Dendritic cell treated with granulocyte-macrophage colony-stimulating factor and Interleukin-4, amounts not matched to agents 40 ng/mL and 50 ng/mL, for 4 days (primary cell): ENCODE measurements around the gene SMARCC1.
"Not testable (repeated sequence)": the region's sequence is repeated elsewhere in the genome, so short reads cannot be mapped to it uniquely, and the experiment has no call there.

ENCODE experiments used
- H3K27ac Mint-ChIP-seq: one replicate; pipeline ENCODE4 v1.8.0; 2022; ENCODE audit warnings: mild to moderate bottlenecking, mixed read lengths
- H3K27me3 Mint-ChIP-seq: one replicate; pipeline ENCODE4 v1.8.0; 2022; ENCODE audit warnings: mild to moderate bottlenecking, mixed read lengths
- H3K36me3 Mint-ChIP-seq: one replicate; pipeline ENCODE4 v1.8.0; 2022; ENCODE audit warnings: low read depth, mixed read lengths
- H3K4me1 Mint-ChIP-seq: one replicate; pipeline ENCODE4 v1.8.0; 2022; ENCODE audit warnings: low read depth, mixed read lengths
- H3K4me3 Mint-ChIP-seq: one replicate; pipeline ENCODE4 v1.8.0; 2022; ENCODE audit warnings: mild to moderate bottlenecking, moderate library complexity, mixed read lengths
- H3K9me3 Mint-ChIP-seq: one replicate; pipeline ENCODE4 v1.8.0; 2022; ENCODE audit warnings: mixed read lengths
- intact Hi-C: fragments of 100-400 bp; cut with micrococcal nuclease; formaldehyde crosslinking; loops from one replicate; pipeline ENCODE4 v1.15.0; 2022

The SMARCC1 gene

DNA sequence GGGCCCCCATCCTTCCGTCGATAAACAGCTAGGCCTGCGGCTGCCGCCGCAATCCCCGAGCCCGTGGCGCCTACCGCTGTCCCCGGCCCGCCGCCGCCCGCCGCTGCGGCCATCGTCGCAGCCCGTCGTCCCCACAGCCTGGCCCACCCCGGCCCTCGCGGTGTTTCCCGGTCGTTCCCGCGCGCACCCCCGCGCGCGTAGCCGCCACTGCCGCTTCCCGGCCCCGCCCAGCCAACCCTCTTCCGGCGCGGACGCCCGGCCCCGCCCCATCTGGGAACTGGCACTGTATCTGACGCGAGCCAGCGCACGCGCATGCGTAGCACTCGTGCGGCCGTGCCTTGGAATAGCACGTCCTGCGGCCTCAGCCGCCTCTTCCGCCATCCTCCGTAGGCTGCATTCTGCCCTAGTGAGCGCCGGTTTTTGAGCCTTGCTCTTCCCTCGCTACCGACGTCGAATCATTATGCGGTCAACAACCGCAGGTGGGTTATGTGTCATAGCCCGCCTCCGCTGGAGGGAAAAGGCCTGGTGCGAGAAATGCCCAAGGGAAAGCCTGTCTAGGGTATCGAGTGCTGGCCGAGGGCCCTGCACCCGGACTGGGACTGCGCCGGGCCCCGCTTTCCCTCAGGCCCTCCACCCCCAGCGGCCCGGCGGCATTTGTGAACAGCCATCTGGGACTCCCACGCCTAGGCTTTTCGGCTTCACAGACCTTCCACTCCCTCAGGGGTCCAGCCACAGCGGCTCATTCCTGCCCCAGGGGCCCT is at the start of gene SMARCC1:
TSS of gene SMARCC1 (minus strand) at position 209 of the 761 bp plus-strand sequence. CDS start at position 113, 96 bp downstream.
- Mint-ChIP-seq H3K9me3 (no peaks in the 10 kb centered on the region), H3K27ac (peak within 1 kb of the TSS; percentile 95), H3K4me1 (peaks cover 5% of the 10 kb centered on the region), H3K36me3 (peaks cover 8% of the 10 kb centered on the region), H3K27me3 (no peaks in the 10 kb centered on the region), H3K4me3 (peak within 1 kb of the TSS; percentile 92)
- intact Hi-C loops: loop anchor here (1.0 to 10.0 kb wide), 2 partner anchors 7 to 397 kb away; partner anchors contain the start of gene PTPN23

DNA sequence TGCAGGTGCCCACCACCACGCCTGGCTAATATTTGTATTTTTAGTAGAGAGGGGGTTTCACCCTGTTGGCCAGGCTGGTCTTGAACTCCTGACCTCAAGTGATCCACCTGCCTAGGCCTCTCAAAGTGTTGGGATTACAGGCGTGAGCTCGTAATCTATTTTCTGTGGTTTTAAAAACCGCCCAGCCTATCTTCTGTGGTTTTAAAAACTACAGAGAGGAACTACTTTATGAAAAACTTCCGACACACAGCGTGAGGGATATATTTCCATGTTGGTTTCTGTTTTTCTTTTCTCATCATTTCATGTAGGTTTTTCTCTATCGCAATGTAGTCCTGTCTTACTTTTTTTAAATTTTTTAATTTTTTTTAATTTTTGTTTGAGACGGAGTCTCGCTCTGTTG is 47.8 kb upstream of the SMARCC1 start:
- peaks cover 29% of the 10 kb centered on the region for H3K4me1 Mint-ChIP-seq

DNA sequence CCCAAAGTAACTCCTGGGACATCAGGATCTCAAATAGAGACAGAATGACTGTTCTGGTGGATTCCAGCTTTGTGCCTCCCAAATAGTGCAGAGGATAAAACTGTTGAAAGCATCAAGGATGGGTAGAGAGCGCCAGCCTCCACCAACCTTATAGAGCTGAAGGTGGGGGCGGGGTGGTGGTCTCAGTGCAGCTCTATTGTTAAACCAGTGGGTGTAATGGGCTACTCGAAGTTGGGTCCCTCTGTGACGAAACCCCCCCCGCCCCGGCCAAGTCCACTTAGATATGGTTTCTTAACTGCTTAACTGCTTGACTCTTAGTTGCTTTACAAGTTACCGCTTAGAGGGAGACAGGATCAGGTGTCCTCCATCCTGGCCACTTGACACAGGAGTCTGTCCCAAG is 43.9 kb upstream of the SMARCC1 start:
- H3K4me3 Mint-ChIP-seq: peak overlapping the region; percentile 86
- H3K9me3 Mint-ChIP-seq: no peaks in the 10 kb centered on the region
- H3K27me3 Mint-ChIP-seq: no peaks in the 10 kb centered on the region
- H3K27ac Mint-ChIP-seq: peak overlapping the region; percentile 86
- H3K4me1 Mint-ChIP-seq: peaks cover 31% of the 10 kb centered on the region
- intact Hi-C loops: loop anchor here (2.0 kb wide), 1 partner anchor 165 kb away; no protein-coding TSS in a partner anchor
- H3K36me3 Mint-ChIP-seq: peaks cover 61% of the 10 kb centered on the region

More for the DNA sequence above, 47.8 kb upstream of the SMARCC1 start:
- H3K36me3 Mint-ChIP-seq: peaks cover 88% of the 10 kb centered on the region
- H3K4me3 Mint-ChIP-seq, H3K27me3 Mint-ChIP-seq, intact Hi-C loops, H3K9me3 Mint-ChIP-seq, H3K27ac Mint-ChIP-seq: not testable (repeated sequence)

DNA sequence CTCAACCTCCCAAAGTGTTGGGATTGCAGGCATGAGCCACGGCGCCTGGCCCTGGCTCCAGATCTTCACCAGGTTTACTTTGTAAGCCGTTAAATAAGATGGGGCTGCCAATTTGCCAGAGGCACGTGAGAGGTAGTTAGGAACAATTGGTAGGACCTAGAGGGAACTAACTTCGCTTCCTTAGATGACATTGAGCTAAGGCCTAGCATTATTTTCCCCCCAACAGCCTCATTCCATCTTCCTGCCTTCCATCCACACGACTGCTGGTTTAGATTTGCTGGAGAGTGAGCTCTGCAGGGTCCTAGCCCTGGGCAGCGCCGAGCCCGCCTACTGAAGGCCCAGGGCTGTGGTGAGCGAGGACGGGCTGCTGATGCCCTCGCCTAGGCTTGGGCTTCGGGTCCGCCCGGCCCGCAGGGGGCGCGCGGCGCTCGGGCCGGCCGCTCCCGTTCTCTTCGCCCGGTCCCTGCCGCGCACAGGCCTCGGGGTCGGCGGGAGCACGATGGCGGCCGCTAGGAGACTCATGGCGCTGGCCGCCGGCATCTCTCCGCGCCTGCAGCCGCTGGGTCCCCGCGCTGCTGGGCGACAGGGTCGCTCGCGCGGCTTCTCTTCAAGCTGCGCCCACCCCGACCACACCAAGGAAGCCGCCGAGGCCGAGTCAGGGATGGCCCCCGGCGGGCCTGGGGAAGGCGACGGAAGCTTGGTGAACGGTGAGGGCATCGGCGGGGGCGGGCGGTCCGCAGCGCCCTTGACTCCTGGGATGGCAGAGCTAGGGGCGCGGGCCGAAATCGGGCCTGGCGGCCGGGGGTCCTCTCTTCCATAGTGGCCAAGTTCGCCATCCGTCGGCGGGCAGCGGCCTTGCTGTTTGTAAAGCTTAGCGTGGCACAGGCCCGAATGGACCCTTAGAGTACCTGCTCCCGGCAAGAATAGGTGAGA is 43.1 kb upstream of the SMARCC1 start:
- Mint-ChIP-seq H3K27ac (peak overlapping the region; percentile 86), H3K4me1 (peaks cover 31% of the 10 kb centered on the region), H3K4me3 (peak overlapping the region; percentile 86), H3K9me3 (no peaks in the 10 kb centered on the region), H3K36me3 (peaks cover 61% of the 10 kb centered on the region), H3K27me3 (no peaks in the 10 kb centered on the region)
- intact Hi-C loops: loop anchor here (2.0 kb wide), 1 partner anchor 166 kb away; no protein-coding TSS in a partner anchor

DNA sequence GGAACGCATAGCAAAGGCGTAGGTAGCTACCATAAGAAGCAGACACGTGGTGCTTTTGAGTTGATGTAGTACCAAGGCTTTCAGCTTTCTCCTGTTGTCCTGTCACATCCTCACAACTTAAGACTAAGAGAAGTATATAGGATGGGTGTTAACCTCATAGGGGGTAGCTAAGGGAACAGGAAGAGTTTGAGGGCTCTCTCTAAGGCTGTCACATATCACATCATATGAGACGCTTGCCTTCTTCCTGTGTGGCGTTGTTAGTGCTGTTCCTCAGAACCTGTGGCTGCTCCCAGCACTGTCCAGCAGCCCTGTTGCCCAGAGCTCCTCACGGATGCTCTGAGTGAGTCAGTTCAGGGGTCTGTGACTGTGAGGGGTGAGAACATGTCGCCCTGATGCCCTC is 35.9 kb upstream of the SMARCC1 start:
- no peak overlapping the region for H3K27ac Mint-ChIP-seq
- H3K36me3 Mint-ChIP-seq: peaks cover 50% of the 10 kb centered on the region
- no peaks in the 10 kb centered on the region for H3K9me3 Mint-ChIP-seq
- H3K27me3 Mint-ChIP-seq: no peaks in the 10 kb centered on the region
- peaks cover 5% of the 10 kb centered on the region for H3K4me1 Mint-ChIP-seq
- intact Hi-C loops: no loop called here
- H3K4me3 Mint-ChIP-seq: no peak overlapping the region

DNA sequence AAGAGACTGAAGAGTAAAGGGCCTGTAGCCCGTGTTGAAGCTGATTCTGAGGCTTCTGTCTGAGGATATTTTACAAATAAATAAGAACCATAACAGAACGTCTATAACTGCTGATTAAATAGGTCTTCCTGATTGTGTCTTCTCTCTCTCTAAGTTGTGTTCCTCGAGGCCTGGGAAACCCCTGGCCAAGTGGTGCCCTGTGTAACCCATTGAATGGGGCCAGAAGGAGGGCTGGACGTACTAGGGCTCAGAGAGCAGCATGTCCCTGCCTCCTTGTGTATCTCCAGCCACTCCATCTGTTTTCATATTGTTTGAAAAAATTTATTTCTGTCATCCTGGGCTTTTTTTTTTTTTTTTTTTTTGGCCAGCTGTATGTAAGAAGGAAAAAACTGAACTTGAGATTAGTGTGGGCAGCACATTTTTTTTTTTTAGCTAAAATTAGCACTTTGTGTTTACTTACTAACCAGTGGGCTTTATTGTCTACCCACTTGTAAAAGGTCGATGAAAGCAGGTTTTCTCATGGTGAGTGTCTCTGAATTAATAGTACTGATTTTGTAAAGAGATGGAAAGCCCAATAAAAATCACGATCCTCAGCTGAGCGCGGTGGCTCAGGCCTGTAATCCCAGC is 32.0 kb upstream of the SMARCC1 start:
- Mint-ChIP-seq H3K4me3 (no peak overlapping the region), H3K9me3 (no peaks in the 10 kb centered on the region), H3K27ac (no peak overlapping the region), H3K36me3 (peaks cover 56% of the 10 kb centered on the region), H3K27me3 (no peaks in the 10 kb centered on the region), H3K4me1 (peaks cover 5% of the 10 kb centered on the region)
- intact Hi-C loops: no loop called here

DNA sequence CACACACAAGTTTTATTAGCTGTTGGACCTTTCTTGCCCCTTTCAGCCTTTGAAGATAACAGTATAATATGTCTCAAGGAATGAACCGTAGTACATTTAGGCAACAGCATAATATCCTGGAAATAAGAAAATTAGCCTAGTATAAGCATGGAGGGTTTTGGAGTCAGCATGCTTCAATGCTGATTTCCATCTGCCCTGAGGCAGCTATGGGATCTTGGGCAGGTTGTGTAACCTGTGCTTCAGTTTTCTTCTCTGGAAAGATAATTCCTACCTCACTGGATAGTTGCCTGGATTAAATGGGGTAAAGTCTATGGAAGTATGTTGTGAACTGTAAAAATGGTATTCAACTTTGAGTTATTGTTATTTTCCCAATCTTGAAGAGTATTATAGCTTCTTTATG is 22.9 kb upstream of the SMARCC1 start:
- intact Hi-C loops: loop anchor here (5.0 kb wide), 1 partner anchor 282 kb away; no protein-coding TSS in a partner anchor
- H3K4me1 Mint-ChIP-seq: peaks cover 29% of the 10 kb centered on the region
- H3K36me3 Mint-ChIP-seq: peaks cover 48% of the 10 kb centered on the region
- H3K9me3 Mint-ChIP-seq: no peaks in the 10 kb centered on the region
- H3K27me3 Mint-ChIP-seq: no peaks in the 10 kb centered on the region
- no peak overlapping the region for H3K27ac Mint-ChIP-seq
- no peak overlapping the region for H3K4me3 Mint-ChIP-seq

DNA sequence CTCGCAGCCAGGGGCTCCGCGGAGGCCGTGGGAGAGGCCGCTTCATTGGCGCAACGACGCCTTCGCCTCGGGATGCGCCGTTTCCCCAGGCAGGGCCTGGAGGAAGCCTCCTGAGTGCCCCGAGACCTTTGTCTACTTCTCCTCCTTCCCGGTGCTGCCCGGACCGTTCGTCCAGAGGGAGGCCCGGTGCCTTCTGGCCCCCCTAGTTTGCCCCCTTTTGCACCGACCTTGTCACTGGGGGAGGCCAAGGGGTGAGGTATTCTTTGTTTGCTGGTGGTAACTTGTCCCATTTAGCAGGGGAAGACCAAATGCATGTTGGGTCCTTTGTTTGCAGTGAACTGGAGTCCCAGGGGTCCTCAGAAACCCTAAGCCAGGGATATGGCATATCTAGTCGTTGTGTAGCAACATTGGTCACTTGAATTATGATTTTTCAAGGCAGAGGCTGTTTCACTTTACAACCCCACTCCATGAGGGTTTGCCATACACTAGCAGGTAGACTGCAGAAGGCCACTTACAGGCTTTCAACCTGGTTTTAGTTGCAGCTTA is 21.9 kb upstream of the SMARCC1 start:
- intact Hi-C loops: loop anchor here (5.0 kb wide), 1 partner anchor 281 kb away; no protein-coding TSS in a partner anchor
- Mint-ChIP-seq H3K4me1 (peaks cover 29% of the 10 kb centered on the region), H3K36me3 (peaks cover 38% of the 10 kb centered on the region), H3K27ac (peak overlapping the region; percentile 76), H3K27me3 (no peaks in the 10 kb centered on the region), H3K4me3 (peak overlapping the region; percentile 92), H3K9me3 (no peaks in the 10 kb centered on the region)

DNA sequence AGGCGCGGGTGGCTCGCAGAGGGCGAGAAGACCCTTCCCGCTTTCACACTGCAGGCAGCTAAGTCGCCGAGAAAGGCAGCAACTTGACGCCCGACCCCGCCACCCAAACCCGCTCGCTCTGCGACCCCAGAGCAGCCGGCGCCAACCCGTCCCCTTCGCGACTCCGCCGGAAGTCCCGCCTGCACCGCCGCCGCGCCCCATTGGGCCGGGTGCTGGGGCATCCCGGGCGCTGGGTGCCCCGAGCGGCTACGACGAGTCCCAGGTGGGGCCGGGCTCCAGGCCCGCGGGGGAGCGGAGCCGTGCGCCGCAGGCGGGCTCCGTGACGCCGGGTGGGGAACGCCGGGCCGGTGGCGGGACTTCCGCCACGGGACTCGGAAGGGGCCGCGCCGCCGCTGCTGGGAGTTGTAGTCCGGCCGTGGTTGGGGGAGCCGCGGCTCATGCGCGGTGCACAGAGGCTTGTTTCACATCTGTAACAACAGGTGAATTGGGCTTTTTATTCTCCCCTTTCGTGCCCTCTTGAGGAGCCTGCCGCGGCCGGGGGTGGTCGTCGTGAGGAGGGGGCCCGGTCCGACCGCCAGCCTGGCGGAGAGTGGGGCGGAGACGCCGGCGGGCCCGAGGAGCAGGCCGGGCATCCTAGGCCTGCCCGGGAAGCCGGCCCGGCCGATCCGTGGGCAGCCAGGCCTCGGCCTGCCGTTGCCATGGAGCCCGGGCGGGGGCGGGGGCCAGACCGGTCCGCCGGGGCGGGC is 21.2 kb upstream of the SMARCC1 start, which contains the start of gene DHX30:
TSS of gene DHX30 (plus strand) at position 405 of the 746 bp plus-strand sequence. CDS start 7,546 bp downstream, outside the sequence.
- intact Hi-C loops: loop anchor here (5.0 kb wide), 1 partner anchor 281 kb away; no protein-coding TSS in a partner anchor
- Mint-ChIP-seq H3K27me3 (no peaks in the 10 kb centered on the region), H3K9me3 (no peaks in the 10 kb centered on the region), H3K27ac (peak within 1 kb of the TSS; percentile 76), H3K4me1 (peaks cover 29% of the 10 kb centered on the region), H3K4me3 (peak within 1 kb of the TSS; percentile 92), H3K36me3 (peaks cover 33% of the 10 kb centered on the region)

DNA sequence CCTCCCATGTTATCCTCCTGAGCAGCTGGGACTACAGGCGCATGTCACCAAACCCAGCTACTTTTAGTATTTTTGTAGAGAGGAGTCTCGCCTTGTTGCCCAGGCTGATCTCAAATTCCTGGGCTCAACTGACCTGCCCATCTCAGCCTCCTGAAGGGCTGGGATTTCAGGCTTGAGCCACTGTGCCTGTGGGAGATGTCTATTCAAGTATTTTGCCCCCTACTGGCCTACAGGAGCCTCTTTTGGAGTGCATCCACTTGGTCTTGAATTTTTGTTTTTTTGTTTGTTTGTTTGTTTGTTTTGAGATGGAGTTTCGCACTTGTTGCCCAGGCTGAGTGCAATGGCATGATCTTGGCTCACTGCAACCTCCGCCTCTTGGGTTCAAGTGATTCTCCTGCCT is 18.0 kb upstream of the SMARCC1 start:
- Mint-ChIP-seq H3K27ac (no peak overlapping the region), H3K9me3 (no peaks in the 10 kb centered on the region), H3K36me3 (peaks cover 13% of the 10 kb centered on the region), H3K4me1 (peaks cover 29% of the 10 kb centered on the region), H3K4me3 (no peak overlapping the region), H3K27me3 (no peaks in the 10 kb centered on the region)
- intact Hi-C loops: loop anchor here (5.0 kb wide), 1 partner anchor 277 kb away; no protein-coding TSS in a partner anchor

DNA sequence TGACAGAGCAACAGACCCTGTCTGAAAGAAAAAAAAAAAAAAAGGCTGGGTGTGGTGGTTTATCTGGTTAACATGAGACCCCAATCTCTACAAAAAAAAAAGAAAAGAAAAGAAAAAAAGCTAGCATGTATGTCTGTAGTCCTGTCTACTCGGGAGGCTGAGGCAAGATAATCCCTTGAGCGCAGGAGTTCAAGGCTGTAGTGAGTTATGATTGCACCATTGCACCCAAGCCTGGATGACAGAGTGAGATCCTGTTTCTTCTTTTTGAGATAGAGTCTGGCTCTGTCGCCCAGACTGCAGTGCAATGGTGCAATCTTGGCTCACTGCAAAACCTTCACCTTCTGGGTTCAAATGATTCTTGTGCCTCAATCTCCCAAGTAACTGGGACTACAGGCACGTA is 12.9 kb upstream of the SMARCC1 start:
- Mint-ChIP-seq H3K27me3 (no peaks in the 10 kb centered on the region), H3K9me3 (peaks cover 8% of the 10 kb centered on the region), H3K4me3 (no peak overlapping the region), H3K27ac (no peak overlapping the region), H3K4me1 (no peaks in the 10 kb centered on the region), H3K36me3 (no peaks in the 10 kb centered on the region)
- intact Hi-C loops: no loop called here

DNA sequence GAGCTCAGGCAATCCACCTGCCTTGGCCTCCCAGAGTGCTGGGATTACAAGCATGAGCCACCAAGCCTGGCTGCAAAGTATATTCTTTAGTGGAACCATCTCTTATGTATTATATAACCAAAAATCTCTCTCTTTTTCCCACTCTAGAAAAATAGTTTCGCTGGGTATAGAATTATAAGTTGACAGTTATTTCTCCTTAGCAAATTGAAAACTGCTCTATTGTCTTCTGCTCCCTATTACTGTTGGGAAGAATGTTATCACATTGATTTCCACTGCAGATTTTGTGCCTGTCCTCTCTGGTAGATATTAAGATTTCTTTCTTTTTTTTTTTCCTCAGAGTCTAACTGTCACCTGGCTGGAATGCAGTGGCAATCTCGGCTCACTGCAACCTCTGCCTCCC is 11.0 kb upstream of the SMARCC1 start:
- intact Hi-C loops: no loop called here
- Mint-ChIP-seq H3K27me3 (no peaks in the 10 kb centered on the region), H3K27ac (no peak overlapping the region), H3K4me3 (no peak overlapping the region), H3K36me3 (no peaks in the 10 kb centered on the region), H3K4me1 (peaks cover 5% of the 10 kb centered on the region), H3K9me3 (peaks cover 8% of the 10 kb centered on the region)
